Measurements from ENCODE around the gene MAGI2.

- TF ChIP-seq POLR2A (IDR thresholded peaks at IDR 0.05) (no peak), CTCF (IDR thresholded peaks at IDR 0.05) (no peak)
These were observed 1256.0 kb downstream of the MAGI2 start for GRCh38 chr7:78197447-78197846.

Measured in body of pancreas (tissue), 4 donors.